HEK293T (cell line): ENCODE measurements around the gene PAX4.

ENCODE experiments used
- BHLHE40 ChIP-seq: fragments of 450-650 bp; IDR thresholded peaks from 2 replicates; pipeline ENCODE4 v1.6.1; 2016; ENCODE audit warnings: mild to moderate bottlenecking, moderate library complexity, borderline replicate concordance
- CTBP1 ChIP-seq: fragments of 450-650 bp; IDR thresholded peaks from 2 replicates; pipeline ENCODE4 v1.6.1; 2016; ENCODE audit warnings: borderline replicate concordance
- ELF4 ChIP-seq: fragments of 450-650 bp; IDR thresholded peaks from 2 replicates; pipeline ENCODE4 v1.6.1; 2017; ENCODE audit warnings: antibody characterized with exemption
- HDGF ChIP-seq: fragments of 450-650 bp; IDR thresholded peaks from 2 replicates; pipeline ENCODE4 v1.6.1; 2017; ENCODE audit warnings: antibody characterized with exemption, borderline replicate concordance
- PKNOX1 ChIP-seq: fragments of 450-650 bp; IDR thresholded peaks from 2 replicates; pipeline ENCODE4 v1.6.1; 2016

GRCh38 chr7:127620406-127621233 is 2.7 kb upstream of the PAX4 start:
- TF ChIP-seq HDGF (no peak), BHLHE40 (no peak), PKNOX1 (no peak), CTBP1 (no peak), ELF4 (no peak)
